ENCODE measurements around the gene OR1C1. TPM values are rescaled to one million over a fixed set of nuclear protein-coding genes. Genes with fewer than 3 reads are reported as not detected.

Gene OR1C1
- total and polyA plus RNA-seq, 2 donors (not counting 1 experiment from before 2014, with no cell fraction given): not detected

DNA sequence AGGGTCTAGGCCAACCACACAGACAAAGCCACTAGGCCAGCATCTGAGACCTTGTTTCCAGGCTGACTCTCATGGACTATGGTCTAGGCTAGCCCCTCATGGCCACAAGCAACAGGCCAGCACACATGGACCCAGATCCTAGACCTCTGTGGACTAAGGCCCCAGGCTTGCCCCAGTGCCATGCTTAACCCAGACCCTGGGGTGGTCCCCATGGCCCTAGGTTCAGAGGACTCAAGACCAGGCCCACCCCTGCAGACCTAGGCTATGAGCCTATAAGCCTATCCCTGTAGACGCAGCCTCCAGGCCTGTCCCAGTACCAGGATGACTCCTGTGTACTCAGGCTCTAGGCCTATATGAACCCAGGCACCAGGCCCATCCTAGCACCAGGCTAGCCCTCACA is 10.5 kb downstream of the OR1C1 start:
- peaks cover 4% of the 10 kb centered on the region for H3K9me3 Mint-ChIP-seq (ENCODE audit: insufficient read depth)
- no peak overlapping the region for H3K4me3 Mint-ChIP-seq
- Histone ChIP-seq H3K79me2 (ENCODE audit: control insufficient read depth, insufficient read depth, low read length) (no peaks in the 10 kb centered on the region), H2AFZ (ENCODE audit: insufficient read depth, low read depth, low read length, poor library complexity, severe bottlenecking) (no peak overlapping the region), H3K27ac (ENCODE audit: low read length in 2 of 2) (no peak overlapping the region), H4K20me1 (ENCODE audit: control insufficient read depth, insufficient read depth, low read length, poor library complexity, severe bottlenecking) (no peaks in the 10 kb centered on the region), H3K27me3 (replicated peaks in 1 of 4; ENCODE audit: control extremely low read depth in 1 of 4, control insufficient read depth in 3 of 4, insufficient read depth in 4 of 4, low read length in 3 of 4) (no peaks in the 10 kb centered on the region), H3K9me3 (ENCODE audit: control extremely low read depth in 1 of 3, control insufficient read depth in 2 of 3, insufficient read depth in 1 of 3, low read length in 2 of 3) (peaks cover 0 to 13% (median 4%) of the 10 kb centered on the region in 3 donors), H3K4me3 (ENCODE audit: control extremely low read depth in 1 of 5, extremely low read depth in 1 of 5, insufficient read depth in 1 of 5, low read depth in 2 of 5, low read length in 4 of 5) (no peak overlapping the region), H3K4me1 (ENCODE audit: control insufficient read depth in 2 of 2, insufficient read depth in 2 of 2, low read length in 2 of 2) (no peaks in the 10 kb centered on the region), H3K36me3 (replicated peaks in 1 of 2; ENCODE audit: control extremely low read depth in 1 of 2, control insufficient read depth in 1 of 2, extremely low read depth in 1 of 2, insufficient read depth in 2 of 2, low read length in 1 of 2) (no peaks in the 10 kb centered on the region), H3K4me2 (replicated peaks; ENCODE audit: low read depth, low read length, poor library complexity, severe bottlenecking) (no peak overlapping the region), H3K9ac (ENCODE audit: low read length) (no peak overlapping the region)
- ATAC-seq (ENCODE audit: low read depth) (no peak), DNase-seq (no peak)
- WGBS (ENCODE audit: insufficient coverage): 93% methylated on average over 1 of the region's 1 CpG
- no peaks in the 10 kb centered on the region for H3K4me1 Mint-ChIP-seq
- intact Hi-C loops (cut with micrococcal nuclease): no loop called here
- TF ChIP-seq, protein P1, sequence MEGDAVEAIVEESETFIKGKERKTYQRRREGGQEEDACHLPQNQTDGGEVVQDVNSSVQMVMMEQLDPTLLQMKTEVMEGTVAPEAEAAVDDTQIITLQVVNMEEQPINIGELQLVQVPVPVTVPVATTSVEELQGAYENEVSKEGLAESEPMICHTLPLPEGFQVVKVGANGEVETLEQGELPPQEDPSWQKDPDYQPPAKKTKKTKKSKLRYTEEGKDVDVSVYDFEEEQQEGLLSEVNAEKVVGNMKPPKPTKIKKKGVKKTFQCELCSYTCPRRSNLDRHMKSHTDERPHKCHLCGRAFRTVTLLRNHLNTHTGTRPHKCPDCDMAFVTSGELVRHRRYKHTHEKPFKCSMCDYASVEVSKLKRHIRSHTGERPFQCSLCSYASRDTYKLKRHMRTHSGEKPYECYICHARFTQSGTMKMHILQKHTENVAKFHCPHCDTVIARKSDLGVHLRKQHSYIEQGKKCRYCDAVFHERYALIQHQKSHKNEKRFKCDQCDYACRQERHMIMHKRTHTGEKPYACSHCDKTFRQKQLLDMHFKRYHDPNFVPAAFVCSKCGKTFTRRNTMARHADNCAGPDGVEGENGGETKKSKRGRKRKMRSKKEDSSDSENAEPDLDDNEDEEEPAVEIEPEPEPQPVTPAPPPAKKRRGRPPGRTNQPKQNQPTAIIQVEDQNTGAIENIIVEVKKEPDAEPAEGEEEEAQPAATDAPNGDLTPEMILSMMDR (IDR thresholded peaks at IDR 0.05): no peak
- no peak for TF ChIP-seq EZH2 (IDR thresholded peaks at IDR 0.05; ENCODE audit: borderline replicate concordance, insufficient read depth, low read depth, low read length, poor library complexity, severe bottlenecking)
- H3K27ac Mint-ChIP-seq: no peak overlapping the region
- CTCF ChIA-PET: no interaction called here
- H3K27me3 Mint-ChIP-seq: no peaks in the 10 kb centered on the region
- POLR2A ChIA-PET: no interaction called here

DNA sequence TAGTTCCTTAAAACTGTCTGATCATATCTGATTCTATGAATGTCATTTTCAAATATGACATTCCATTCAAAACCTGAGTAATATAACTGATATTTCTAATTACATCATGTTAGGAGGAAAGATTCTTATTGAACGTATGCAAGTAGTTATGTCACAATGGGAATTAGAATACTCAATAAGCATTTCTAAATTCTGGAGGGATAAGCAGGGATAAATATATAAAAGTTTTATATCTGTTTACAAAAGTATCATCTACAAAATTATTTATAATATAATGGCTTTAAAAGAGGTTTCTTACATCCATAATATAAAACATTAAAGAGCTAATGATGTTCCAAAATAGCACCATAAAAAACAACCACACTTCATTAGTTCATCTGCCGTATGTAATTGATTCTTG is 12.3 kb downstream of the OR1C1 start, which contains the start of gene OR14A2:
OR14A2 (minus strand) TSS at position 101 of the 400 bp plus-strand sequence.
- no peak for TF ChIP-seq EZH2 (IDR thresholded peaks at IDR 0.05; ENCODE audit: borderline replicate concordance, insufficient read depth, low read depth, low read length, poor library complexity, severe bottlenecking)
- TF ChIP-seq, protein P1 (IDR thresholded peaks at IDR 0.05): no peak
- no peak for ATAC-seq (ENCODE audit: low read depth)
- WGBS (ENCODE audit: insufficient coverage): no CpG with 5 or more reads among the region's 2 CpGs
- no peak within 1 kb of the TSS for H2AFZ ChIP-seq (ENCODE audit: insufficient read depth, low read depth, low read length, poor library complexity, severe bottlenecking)
- no peaks in the 10 kb centered on the region for H3K27me3 Mint-ChIP-seq
- no peak within 1 kb of the TSS for H3K4me2 ChIP-seq (replicated peaks; ENCODE audit: low read depth, low read length, poor library complexity, severe bottlenecking)
- no peaks in the 10 kb centered on the region for H4K20me1 ChIP-seq (ENCODE audit: control insufficient read depth, insufficient read depth, low read length, poor library complexity, severe bottlenecking)
- H3K36me3 ChIP-seq (replicated peaks in 1 of 2; ENCODE audit: control extremely low read depth in 1 of 2, control insufficient read depth in 1 of 2, extremely low read depth in 1 of 2, insufficient read depth in 2 of 2, low read length in 1 of 2): no peaks in the 10 kb centered on the region
- H3K4me3 Mint-ChIP-seq: no peak within 1 kb of the TSS
- no peak within 1 kb of the TSS for H3K27ac Mint-ChIP-seq
- H3K79me2 ChIP-seq (ENCODE audit: control insufficient read depth, insufficient read depth, low read length): no peaks in the 10 kb centered on the region
- H3K4me3 ChIP-seq (ENCODE audit: control extremely low read depth in 1 of 5, extremely low read depth in 1 of 5, insufficient read depth in 1 of 5, low read depth in 2 of 5, low read length in 4 of 5): no peak within 1 kb of the TSS
- ChIA-PET POLR2A (no interaction called here), CTCF (no interaction called here)
- intact Hi-C loops (cut with micrococcal nuclease): no loop called here
- no peaks in the 10 kb centered on the region for H3K4me1 ChIP-seq (ENCODE audit: control insufficient read depth in 2 of 2, insufficient read depth in 2 of 2, low read length in 2 of 2)
- H3K9me3 Mint-ChIP-seq (ENCODE audit: insufficient read depth): peaks cover 4% of the 10 kb centered on the region
- no peak for DNase-seq
- no peak within 1 kb of the TSS for H3K9ac ChIP-seq (ENCODE audit: low read length)
- no peak within 1 kb of the TSS for H3K27ac ChIP-seq (ENCODE audit: low read length in 2 of 2)
- H3K9me3 ChIP-seq (ENCODE audit: control extremely low read depth in 1 of 3, control insufficient read depth in 2 of 3, insufficient read depth in 1 of 3, low read length in 2 of 3): peaks cover 0 to 13% (median 4%) of the 10 kb centered on the region in 3 donors
- H3K4me1 Mint-ChIP-seq: no peaks in the 10 kb centered on the region
- H3K27me3 ChIP-seq (replicated peaks in 1 of 4; ENCODE audit: control extremely low read depth in 1 of 4, control insufficient read depth in 3 of 4, insufficient read depth in 4 of 4, low read length in 3 of 4): no peaks in the 10 kb centered on the region
